Measurements from ENCODE around the gene RGS9.
A peak's percentile ranks its signal among the peaks of the same experiment; 100 is the strongest.
"Not testable (repeated sequence)": the region's sequence is repeated elsewhere in the genome, so short reads cannot be mapped to it uniquely, and the experiment has no call there.

Gene RGS9

DNA sequence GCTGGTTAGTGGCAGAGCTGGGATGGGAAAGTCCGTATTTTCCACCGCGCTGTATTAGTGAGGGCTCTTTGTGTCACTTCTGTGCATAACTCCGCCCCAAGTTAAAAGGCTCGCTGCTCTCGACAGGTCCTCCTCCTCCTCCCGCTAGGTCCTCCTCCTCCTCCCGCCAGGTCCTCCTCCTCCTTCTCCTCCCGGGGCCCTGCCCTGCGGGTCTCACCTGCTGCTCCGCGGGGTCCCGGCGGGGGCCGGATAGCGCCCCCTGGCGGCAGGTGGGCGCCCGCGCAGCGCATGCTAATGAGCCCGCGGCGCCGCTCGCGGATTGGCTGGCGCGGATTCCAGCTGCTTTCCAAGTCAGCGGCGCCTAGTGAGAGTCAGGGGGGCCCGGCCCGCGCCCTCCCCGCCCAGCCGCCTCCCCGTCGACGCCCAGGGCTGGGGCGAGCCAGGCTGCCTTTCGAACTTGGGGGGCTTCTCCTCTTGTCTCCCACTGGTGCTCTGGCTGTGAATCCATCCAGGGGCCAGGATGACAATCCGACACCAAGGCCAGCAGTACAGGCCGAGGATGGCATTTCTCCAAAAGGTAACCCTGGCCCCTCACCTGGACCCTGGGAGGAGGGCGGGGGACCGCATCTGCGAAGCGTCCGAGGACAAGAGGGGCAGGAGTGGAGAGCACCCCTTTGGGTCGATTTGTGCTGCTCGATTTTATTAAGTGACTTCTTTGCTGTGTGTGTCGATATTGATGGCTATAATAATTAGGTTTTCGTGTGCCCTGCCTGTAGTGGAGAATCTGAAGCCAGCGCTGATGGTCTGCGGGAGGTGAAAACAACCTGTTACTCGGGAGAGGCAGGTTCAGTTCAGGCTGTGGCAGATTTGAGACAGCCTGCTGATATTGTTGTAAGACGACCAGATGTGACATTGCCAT, at the start of gene RGS9:
RGS9 (plus strand) TSS at position 350 of the 919 bp plus-strand sequence; CDS start at position 521, 171 bp downstream.
- peak within 1 kb of the TSS; percentile 85 to 86 for H3K4me3 Mint-ChIP-seq
- H3K36me3 Mint-ChIP-seq, result peaks cover 0 to 3% of the 10 kb centered on the region in 2 donors
- peak within 1 kb of the TSS; percentile 49 for H3K27ac Mint-ChIP-seq
- H3K4me1 Mint-ChIP-seq, result peaks cover 21 to 39% of the 10 kb centered on the region in 2 donors
- DNase-seq, result peak; percentile 80
- H3K9me3 Mint-ChIP-seq, result peaks cover 0 to 2% of the 10 kb centered on the region in 2 donors
- ATAC-seq (replicated peaks), result peak; percentile 95
- peaks cover 28 to 38% of the 10 kb centered on the region in 2 donors for H3K27me3 Mint-ChIP-seq

GRCh38 chr17:65088621-65089360, 48.4 kb upstream of the RGS9 start:
- DNase-seq (no peak), ATAC-seq (replicated peaks) (no peak)
- Mint-ChIP-seq H3K4me1 (peaks cover 0 to 4% of the 10 kb centered on the region in 2 donors), H3K27ac (no peak overlapping the region), H3K4me3 (no peak overlapping the region), H3K27me3 (no peaks in the 10 kb centered on the region), H3K36me3 (peaks cover 5 to 6% of the 10 kb centered on the region in 2 donors), H3K9me3 (no peaks in the 10 kb centered on the region)

GRCh38 chr17:65092262-65092661, 44.9 kb upstream of the RGS9 start:
- Mint-ChIP-seq H3K36me3 (peaks cover 0 to 3% of the 10 kb centered on the region in 2 donors), H3K27me3 (no peaks in the 10 kb centered on the region), H3K9me3 (no peaks in the 10 kb centered on the region), H3K4me3 (no peak overlapping the region), H3K4me1 (no peaks in the 10 kb centered on the region), H3K27ac (no peak overlapping the region)
- DNase-seq, result no peak
- no peak for ATAC-seq (replicated peaks)

DNA sequence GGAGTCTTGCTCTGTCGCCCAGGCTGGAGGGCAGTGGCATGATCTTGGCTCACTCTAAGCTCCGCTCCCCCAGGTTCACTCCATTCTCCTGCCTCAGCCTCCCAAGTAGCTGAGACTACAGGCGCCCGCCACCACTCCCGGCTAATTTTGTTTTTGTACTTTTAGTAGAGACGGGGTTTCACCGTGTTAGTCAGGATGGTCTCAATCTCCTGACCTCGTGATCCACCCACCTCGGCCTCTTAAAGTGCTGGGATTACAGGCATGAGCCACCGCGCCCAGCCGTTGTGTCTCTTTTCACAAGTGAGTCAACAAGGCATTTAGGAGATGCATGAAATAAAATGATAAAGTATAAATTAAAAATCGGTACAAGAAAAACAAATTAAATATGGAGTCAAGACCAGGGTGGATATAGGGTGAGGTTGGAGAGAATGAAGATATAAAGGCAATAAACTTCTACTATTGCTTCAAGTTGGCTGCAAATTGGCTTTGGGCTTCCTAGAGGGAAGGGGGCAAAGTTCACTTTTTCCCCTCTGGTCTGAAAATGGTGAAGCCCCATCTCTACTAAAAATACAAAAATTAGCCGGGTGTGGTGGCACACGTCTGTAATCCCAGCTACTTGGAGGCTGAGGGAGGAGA, 44.3 kb upstream of the RGS9 start:
- not testable (repeated sequence) for ATAC-seq (replicated peaks); H3K36me3 Mint-ChIP-seq; H3K9me3 Mint-ChIP-seq; H3K4me1 Mint-ChIP-seq; H3K4me3 Mint-ChIP-seq; DNase-seq; H3K27me3 Mint-ChIP-seq; H3K27ac Mint-ChIP-seq

GRCh38 chr17:65093930-65094329, 43.2 kb upstream of the RGS9 start:
- Mint-ChIP-seq H3K9me3 (no peaks in the 10 kb centered on the region), H3K4me3 (no peak overlapping the region), H3K27ac (no peak overlapping the region), H3K4me1 (no peaks in the 10 kb centered on the region), H3K27me3 (no peaks in the 10 kb centered on the region), H3K36me3 (peaks cover 0 to 3% of the 10 kb centered on the region in 2 donors)
- ATAC-seq (replicated peaks) (no peak), DNase-seq (no peak)

- ATAC-seq (replicated peaks) (no peak), DNase-seq (no peak)
- Mint-ChIP-seq H3K4me1 (peaks cover 8 to 13% of the 10 kb centered on the region in 2 donors), H3K27ac (no peak overlapping the region), H3K9me3 (no peaks in the 10 kb centered on the region), H3K36me3 (no peaks in the 10 kb centered on the region), H3K27me3 (no peaks in the 10 kb centered on the region), H3K4me3 (no peak overlapping the region)
Observed at GRCh38 chr17:65095465-65095864, 41.7 kb upstream of the RGS9 start.

- H3K4me3 Mint-ChIP-seq; H3K9me3 Mint-ChIP-seq; H3K36me3 Mint-ChIP-seq; H3K27me3 Mint-ChIP-seq; ATAC-seq (replicated peaks); H3K27ac Mint-ChIP-seq; DNase-seq: not testable (repeated sequence)
- peaks cover 9 to 20% of the 10 kb centered on the region in 2 donors for H3K4me1 Mint-ChIP-seq
Observed at GRCh38 chr17:65096382-65096781, 40.8 kb upstream of the RGS9 start.

DNA sequence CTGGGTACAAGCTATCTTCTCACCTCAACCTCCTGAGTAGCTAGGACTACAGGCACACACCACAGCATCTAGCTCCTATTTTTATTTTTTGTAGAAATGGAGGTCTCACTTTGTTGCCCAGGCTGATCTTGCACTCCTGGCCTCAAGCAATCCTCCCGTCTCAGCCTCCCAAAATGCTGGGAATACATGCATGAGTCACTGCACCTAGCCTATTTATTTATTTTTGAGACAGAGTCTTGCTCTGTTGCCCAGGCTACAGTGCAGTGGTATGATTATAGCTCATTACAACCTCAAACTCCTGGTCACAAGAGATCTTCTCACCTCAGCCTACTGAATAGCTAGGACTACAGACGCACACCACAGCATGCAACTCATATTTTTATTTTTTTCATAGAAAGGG, 40.1 kb upstream of the RGS9 start:
- Mint-ChIP-seq H3K27me3 (no peaks in the 10 kb centered on the region), H3K4me1 (peaks cover 9 to 21% of the 10 kb centered on the region in 2 donors), H3K9me3 (no peaks in the 10 kb centered on the region), H3K36me3 (no peaks in the 10 kb centered on the region), H3K4me3 (no peak overlapping the region), H3K27ac (no peak overlapping the region)
- ATAC-seq (replicated peaks) (no peak), DNase-seq (no peak)

GRCh38 chr17:65099475-65099874, 37.7 kb upstream of the RGS9 start:
- H3K27ac Mint-ChIP-seq, result peak overlapping the region; percentile 96
- H3K27me3 Mint-ChIP-seq, result no peaks in the 10 kb centered on the region
- H3K4me3 Mint-ChIP-seq, result no peak overlapping the region
- no peaks in the 10 kb centered on the region for H3K9me3 Mint-ChIP-seq
- peaks cover 9 to 21% of the 10 kb centered on the region in 2 donors for H3K4me1 Mint-ChIP-seq
- DNase-seq (no peak), ATAC-seq (replicated peaks) (no peak)
- no peaks in the 10 kb centered on the region for H3K36me3 Mint-ChIP-seq

GRCh38 chr17:65099941-65100315, 37.2 kb upstream of the RGS9 start:
- no peaks in the 10 kb centered on the region for H3K9me3 Mint-ChIP-seq
- peak; percentile 85 to 86 for ATAC-seq (replicated peaks)
- H3K27me3 Mint-ChIP-seq, result no peaks in the 10 kb centered on the region
- DNase-seq, result peak; percentile 81
- peak overlapping the region; percentile 82 to 85 for H3K4me3 Mint-ChIP-seq
- H3K4me1 Mint-ChIP-seq, result peaks cover 9 to 21% of the 10 kb centered on the region in 2 donors
- H3K36me3 Mint-ChIP-seq, result no peaks in the 10 kb centered on the region
- H3K27ac Mint-ChIP-seq, result peak overlapping the region; percentile 96

DNA sequence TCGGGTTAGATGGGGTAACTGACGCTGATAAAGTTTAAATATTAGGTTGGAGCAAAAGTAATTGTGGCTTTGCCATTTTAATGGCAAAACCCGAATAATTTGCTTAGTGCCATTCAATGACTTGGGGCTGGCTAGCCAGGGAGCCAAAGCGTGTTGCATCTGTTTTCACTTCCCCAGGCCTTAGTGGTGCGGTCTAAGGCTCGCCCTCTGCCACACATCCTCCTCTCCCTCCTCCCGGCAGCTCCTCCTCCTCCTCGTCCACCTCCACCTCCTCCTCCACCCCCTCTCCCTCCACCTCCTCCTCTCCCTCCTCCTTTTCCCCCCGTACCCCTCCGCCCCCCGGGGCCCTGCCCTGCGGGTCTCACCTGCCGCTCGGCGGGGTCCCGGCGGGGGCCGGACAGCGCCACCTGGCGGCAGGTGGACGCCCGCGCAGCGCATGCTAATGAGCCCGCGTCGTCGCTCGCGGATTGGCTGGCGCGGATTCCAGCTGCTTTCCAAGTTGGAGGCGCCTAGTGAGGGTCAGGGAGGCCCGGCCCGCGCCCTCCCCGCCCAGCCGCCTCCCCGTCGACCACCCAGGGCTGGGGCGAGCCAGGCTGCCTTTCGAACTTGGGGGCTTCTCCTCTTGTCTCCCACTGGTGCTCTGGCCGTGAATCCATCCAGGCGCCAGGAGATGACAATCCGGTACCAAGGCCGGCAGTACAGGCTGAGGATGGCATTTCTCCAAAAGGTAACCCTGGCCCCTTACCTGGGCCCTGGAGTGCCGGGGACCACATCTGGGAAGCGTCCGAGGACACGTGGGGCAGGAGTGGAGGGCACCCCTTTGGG, 36.6 kb upstream of the RGS9 start:
- no peaks in the 10 kb centered on the region for H3K9me3 Mint-ChIP-seq
- DNase-seq (peak; percentile 76), ATAC-seq (replicated peaks) (peak; percentile 93 to 95)
- no peaks in the 10 kb centered on the region for H3K36me3 Mint-ChIP-seq
- peak overlapping the region; percentile 96 for H3K27ac Mint-ChIP-seq
- peak overlapping the region; percentile 82 to 85 for H3K4me3 Mint-ChIP-seq
- H3K27me3 Mint-ChIP-seq, result no peaks in the 10 kb centered on the region
- peaks cover 9 to 21% of the 10 kb centered on the region in 2 donors for H3K4me1 Mint-ChIP-seq

DNA sequence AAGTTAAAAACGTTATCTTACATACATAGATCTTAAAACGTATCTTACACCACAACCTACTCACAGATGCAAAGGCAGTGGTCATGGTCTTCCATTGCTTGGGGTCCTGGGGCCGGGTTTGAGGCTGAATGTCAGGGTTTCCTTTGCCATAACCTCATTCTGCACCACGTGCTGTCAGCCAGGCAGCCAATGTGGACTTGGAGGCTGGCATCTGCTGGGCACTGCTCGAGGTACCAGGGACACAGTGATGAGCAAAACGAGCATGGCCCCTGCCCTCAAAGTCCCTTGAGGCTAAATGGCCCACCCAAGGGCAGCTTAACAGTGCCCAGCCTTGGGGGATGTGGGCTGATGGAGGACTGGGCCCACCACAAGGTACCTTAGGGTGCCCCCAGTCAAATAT, 35.8 kb upstream of the RGS9 start:
- DNase-seq (no peak), ATAC-seq (replicated peaks) (no peak)
- Mint-ChIP-seq H3K4me1 (peaks cover 9 to 21% of the 10 kb centered on the region in 2 donors), H3K4me3 (peak overlapping the region; percentile 82 to 85), H3K9me3 (no peaks in the 10 kb centered on the region), H3K27me3 (no peaks in the 10 kb centered on the region), H3K27ac (peak overlapping the region; percentile 96), H3K36me3 (no peaks in the 10 kb centered on the region)

GRCh38 chr17:65102235-65102634, 34.9 kb upstream of the RGS9 start:
- Mint-ChIP-seq H3K27ac (no peak overlapping the region), H3K4me1 (peaks cover 9 to 21% of the 10 kb centered on the region in 2 donors), H3K9me3 (no peaks in the 10 kb centered on the region), H3K4me3 (no peak overlapping the region), H3K27me3 (no peaks in the 10 kb centered on the region), H3K36me3 (no peaks in the 10 kb centered on the region)
- DNase-seq (no peak), ATAC-seq (replicated peaks) (no peak)
